Skeletal muscle satellite cell (primary cell): Measurements from ENCODE around the gene YPEL4.
"Not testable (repeated sequence)": the region's sequence is repeated elsewhere in the genome, so short reads cannot be mapped to it uniquely, and the experiment has no call there.

Experiments
- H3K27me3 ChIP-seq: 2 replicates; pipeline ENCODE4 v1.7.0; 2013; ENCODE audit warnings: low read length; ENCODE audit not compliant: control insufficient read depth, insufficient read depth
- H3K36me3 ChIP-seq: 2 replicates; pipeline ENCODE4 v1.7.0; 2013; ENCODE audit warnings: mild to moderate bottlenecking, control low read depth, low read length; ENCODE audit not compliant: insufficient read depth
- H3K4me1 ChIP-seq: 2 replicates; pipeline ENCODE4 v1.7.0; 2013; ENCODE audit warnings: low read length; ENCODE audit not compliant: control insufficient read depth, insufficient read depth
- H3K4me2 ChIP-seq: 2 replicates; pipeline ENCODE4 v1.7.0; 2013; ENCODE audit warnings: mild to moderate bottlenecking, low read length
- H3K4me3 ChIP-seq: 2 replicates; pipeline ENCODE4 v1.7.0; 2013; ENCODE audit warnings: low read length
- H3K9ac ChIP-seq: 2 replicates; pipeline ENCODE4 v1.7.0; 2013; ENCODE audit warnings: mild to moderate bottlenecking, low read depth, low read length, moderate library complexity
- H3K9me3 ChIP-seq: replicated peaks from 2 replicates; pipeline ENCODE4 v1.7.0; 2013; ENCODE audit warnings: mild to moderate bottlenecking, control low read depth, low read length

YPEL4 gene

GRCh38 chr11:57667117-57667735 lies 17.5 kb upstream of the YPEL4 start:
- no peaks in the 10 kb centered on the region for H3K9me3 ChIP-seq

GRCh38 chr11:57663975-57664374 lies 14.3 kb upstream of the YPEL4 start:
- H3K9me3 ChIP-seq, result no peaks in the 10 kb centered on the region
- H3K4me3 ChIP-seq, result no peak overlapping the region
- peaks cover 26% of the 10 kb centered on the region for H3K36me3 ChIP-seq
- H3K9ac ChIP-seq, result no peak overlapping the region
- peaks cover 7% of the 10 kb centered on the region for H3K4me1 ChIP-seq
- no peak overlapping the region for H3K4me2 ChIP-seq
- H3K27me3 ChIP-seq, result no peaks in the 10 kb centered on the region

More at GRCh38 chr11:57667117-57667735, 17.5 kb upstream of the YPEL4 start:
- peak overlapping the region; percentile 95 for H3K9ac ChIP-seq
- peak overlapping the region; percentile 87 for H3K4me2 ChIP-seq
- peaks cover 16% of the 10 kb centered on the region for H3K4me1 ChIP-seq
- no peaks in the 10 kb centered on the region for H3K27me3 ChIP-seq
- H3K36me3 ChIP-seq, result peaks cover 10% of the 10 kb centered on the region
- H3K4me3 ChIP-seq, result peak overlapping the region; percentile 92

GRCh38 chr11:57662893-57663292 lies 13.2 kb upstream of the YPEL4 start:
- H3K4me3 ChIP-seq, result no peak overlapping the region
- no peak overlapping the region for H3K4me2 ChIP-seq
- H3K27me3 ChIP-seq, result no peaks in the 10 kb centered on the region

GRCh38 chr11:57659669-57660068 lies 10.0 kb upstream of the YPEL4 start:
- peaks cover 10% of the 10 kb centered on the region for H3K4me1 ChIP-seq
- no peak overlapping the region for H3K9ac ChIP-seq
- H3K4me2 ChIP-seq, result no peak overlapping the region
- no peaks in the 10 kb centered on the region for H3K27me3 ChIP-seq
- H3K9me3 ChIP-seq, result no peaks in the 10 kb centered on the region
- H3K36me3 ChIP-seq, result peaks cover 26% of the 10 kb centered on the region
- H3K4me3 ChIP-seq, result no peak overlapping the region

More at GRCh38 chr11:57662893-57663292, 13.2 kb upstream of the YPEL4 start:
- H3K9me3 ChIP-seq, result no peaks in the 10 kb centered on the region
- H3K4me1 ChIP-seq, result peaks cover 9% of the 10 kb centered on the region
- H3K9ac ChIP-seq, result no peak overlapping the region
- H3K36me3 ChIP-seq, result peaks cover 26% of the 10 kb centered on the region

- Histone ChIP-seq H3K9me3 (no peaks in the 10 kb centered on the region), H3K4me1 (peaks cover 10% of the 10 kb centered on the region), H3K36me3 (peaks cover 26% of the 10 kb centered on the region), H3K4me2 (peak overlapping the region; percentile 80), H3K9ac (peak overlapping the region; percentile 90), H3K4me3 (peak overlapping the region; percentile 87), H3K27me3 (no peaks in the 10 kb centered on the region)
These were observed 8.3 kb upstream of the YPEL4 start for GRCh38 chr11:57658023-57658361.

- H3K36me3 ChIP-seq, result peaks cover 22% of the 10 kb centered on the region
- H3K4me3 ChIP-seq, result peak within 1 kb of the TSS; percentile 87
- H3K4me1 ChIP-seq, result peaks cover 10% of the 10 kb centered on the region
- no peaks in the 10 kb centered on the region for H3K9me3 ChIP-seq
- H3K9ac ChIP-seq, result peak within 1 kb of the TSS; percentile 90
- H3K27me3 ChIP-seq, result no peaks in the 10 kb centered on the region
- H3K4me2 ChIP-seq, result peak within 1 kb of the TSS; percentile 84
These were observed 7.7 kb upstream of the YPEL4 start, which contains the start of gene CLP1 for GRCh38 chr11:57657194-57658022. Gene CLP1 (plus strand): TSS chr11:57657762. CDS start chr11:57659477, 1,715 bp downstream.

- H3K36me3 ChIP-seq, result peaks cover 21% of the 10 kb centered on the region
- H3K9ac ChIP-seq, result peak overlapping the region; percentile 90
- H3K4me3 ChIP-seq, result peak overlapping the region; percentile 69
- peak overlapping the region; percentile 84 for H3K4me2 ChIP-seq
- H3K4me1 ChIP-seq, result peaks cover 10% of the 10 kb centered on the region
- H3K27me3 ChIP-seq, result no peaks in the 10 kb centered on the region
- no peaks in the 10 kb centered on the region for H3K9me3 ChIP-seq
These were observed 7.1 kb upstream of the YPEL4 start for GRCh38 chr11:57656885-57657193.

GRCh38 chr11:57653163-57653562 lies 3.5 kb upstream of the YPEL4 start:
- Histone ChIP-seq H3K4me3 (no peak overlapping the region), H3K9me3 (no peaks in the 10 kb centered on the region), H3K4me1 (peaks cover 27% of the 10 kb centered on the region), H3K9ac (no peak overlapping the region), H3K4me2 (no peak overlapping the region), H3K27me3 (peaks cover 17% of the 10 kb centered on the region), H3K36me3 (no peaks in the 10 kb centered on the region)

- no peak overlapping the region for H3K4me3 ChIP-seq
- peaks cover 22% of the 10 kb centered on the region for H3K27me3 ChIP-seq
- peaks cover 31% of the 10 kb centered on the region for H3K4me1 ChIP-seq
- no peak overlapping the region for H3K9ac ChIP-seq
- no peaks in the 10 kb centered on the region for H3K36me3 ChIP-seq
- no peaks in the 10 kb centered on the region for H3K9me3 ChIP-seq
- H3K4me2 ChIP-seq, result no peak overlapping the region
These were observed 3.0 kb upstream of the YPEL4 start for GRCh38 chr11:57652662-57653061.

- H3K27me3 ChIP-seq, result peaks cover 27% of the 10 kb centered on the region
- not testable (repeated sequence) for H3K4me3 ChIP-seq, H3K9ac ChIP-seq, H3K9me3 ChIP-seq, H3K4me2 ChIP-seq, H3K36me3 ChIP-seq
- peaks cover 35% of the 10 kb centered on the region for H3K4me1 ChIP-seq
These were observed 2.5 kb upstream of the YPEL4 start for GRCh38 chr11:57652230-57652629.

GRCh38 chr11:57651408-57651807 lies 1.7 kb upstream of the YPEL4 start:
- no peak overlapping the region for H3K4me2 ChIP-seq
- H3K4me1 ChIP-seq, result peaks cover 31% of the 10 kb centered on the region
- no peak overlapping the region for H3K4me3 ChIP-seq
- H3K27me3 ChIP-seq, result peaks cover 35% of the 10 kb centered on the region
- no peaks in the 10 kb centered on the region for H3K36me3 ChIP-seq
- H3K9ac ChIP-seq, result no peak overlapping the region
- H3K9me3 ChIP-seq, result no peaks in the 10 kb centered on the region

GRCh38 chr11:57650739-57651090 lies 1.0 kb upstream of the YPEL4 start:
- H3K36me3 ChIP-seq, result no peaks in the 10 kb centered on the region
- H3K4me3 ChIP-seq, result no peak overlapping the region
- peaks cover 42% of the 10 kb centered on the region for H3K27me3 ChIP-seq
- H3K4me2 ChIP-seq, result no peak overlapping the region
- peaks cover 31% of the 10 kb centered on the region for H3K4me1 ChIP-seq
- no peaks in the 10 kb centered on the region for H3K9me3 ChIP-seq
- H3K9ac ChIP-seq, result no peak overlapping the region
